ENCODE results near the gene ATRX. TPM values are rescaled to one million over a fixed set of nuclear protein-coding genes. Genes with fewer than 3 reads are reported as not detected.

Gene ATRX
- total RNA-seq, 1 donor from 2014 or later = 48.5 TPM

DNA sequence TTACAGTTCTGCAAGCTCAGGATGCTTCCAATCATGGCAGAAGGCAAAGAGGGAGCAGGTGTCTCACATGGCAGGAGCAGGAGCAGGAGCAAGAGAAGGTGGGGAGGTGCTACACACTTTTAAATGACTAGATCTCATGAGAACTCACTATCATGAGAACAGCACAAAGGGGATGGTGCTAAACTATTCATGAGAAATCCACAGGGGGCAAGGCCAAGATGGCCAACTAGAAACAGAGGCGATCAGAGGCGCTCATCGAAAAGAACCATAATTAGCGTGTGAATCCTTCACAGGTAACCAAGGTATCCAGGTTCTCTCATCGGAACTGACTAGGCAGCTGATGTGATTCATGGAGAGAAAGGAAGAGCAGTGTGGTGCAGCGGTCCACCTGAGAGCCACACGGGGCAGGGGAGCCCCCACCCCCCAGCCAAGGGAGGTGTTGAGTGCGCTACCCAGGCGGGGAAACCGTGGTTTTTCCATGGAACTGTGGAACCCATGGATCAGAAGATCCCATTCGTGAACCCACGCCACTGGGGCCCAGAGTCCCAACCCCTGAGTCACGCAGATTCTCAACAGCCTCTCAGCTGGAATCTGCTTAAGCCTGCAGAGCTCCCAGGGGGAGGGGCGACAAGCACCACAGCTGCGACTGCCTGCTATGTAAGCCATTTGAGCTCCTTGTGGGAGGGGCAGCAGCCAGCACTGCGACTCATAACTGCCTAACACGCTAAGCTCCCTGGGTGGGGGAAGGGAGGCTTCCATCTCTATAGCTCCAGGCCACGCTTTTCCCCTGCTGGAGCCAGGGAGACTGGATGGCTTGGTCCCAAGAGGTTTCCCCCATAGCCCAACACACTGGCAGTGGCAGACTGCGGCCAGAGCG, 292.1 kb downstream of the ATRX start:
- no peak for DNase-seq (ENCODE audit: low read depth in 2 of 2)

DNA sequence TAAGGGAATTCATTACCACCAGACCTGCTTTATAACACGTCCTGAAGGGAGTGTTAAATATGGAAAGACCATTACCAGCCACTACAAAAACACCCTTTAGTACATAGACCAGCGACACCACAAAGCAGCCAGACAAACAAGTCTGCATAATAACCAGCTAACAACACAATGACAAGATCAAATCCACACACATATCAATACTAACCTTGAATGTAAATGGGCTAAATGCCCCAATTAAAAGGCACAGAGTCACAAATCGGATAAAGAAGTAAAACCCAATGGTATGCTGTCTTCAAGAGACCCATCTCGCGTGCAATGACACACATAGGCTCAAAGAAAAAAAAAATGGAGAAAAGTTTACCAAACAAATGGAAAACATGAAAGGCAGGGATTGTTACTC, 302.0 kb downstream of the ATRX start:
- no peak for DNase-seq (ENCODE audit: low read depth in 2 of 2)

DNA sequence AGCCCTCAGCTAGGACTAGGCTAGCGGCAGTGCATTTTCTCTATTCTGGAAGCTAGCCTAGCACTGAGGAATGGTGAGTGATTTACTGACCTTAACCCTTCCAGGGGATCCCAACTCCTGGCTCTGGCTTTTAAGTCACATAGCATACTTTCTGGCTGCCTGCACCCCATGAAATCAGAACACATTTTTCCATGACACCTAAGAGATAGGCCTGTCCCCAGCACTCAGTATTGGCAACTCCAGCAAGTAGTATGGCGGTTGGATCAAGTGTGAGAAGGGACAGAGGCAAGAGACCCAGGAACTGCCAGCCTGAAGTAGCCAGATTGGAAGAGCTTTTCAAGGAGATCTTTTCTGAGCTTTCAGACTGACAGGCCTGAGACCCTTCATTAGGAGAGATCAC, 330.6 kb downstream of the ATRX start:
- DNase-seq (ENCODE audit: low read depth in 2 of 2) = no peak

Other genes with a start within 250 kb of the ATRX start
- gene MAGT1, start 109.2 kb upstream of the ATRX start, total RNA-seq = 200 and 209 TPM in 2 replicates
- gene COX7B, start 113.3 kb upstream of the ATRX start, total RNA-seq = 362 and 441 TPM in 2 replicates
- gene ATP7A, start 124.5 kb upstream of the ATRX start, total RNA-seq = 6.4 and 9.7 TPM in 2 replicates
- gene PGAM4, start 183.4 kb upstream of the ATRX start, total RNA-seq = 0.13 TPM in 1 of 2 replicates, not detected in the other

All from dermis microvascular lymphatic vessel endothelial cell (primary cell).